ENCODE measurements around the gene SLC36A3.

DNA sequence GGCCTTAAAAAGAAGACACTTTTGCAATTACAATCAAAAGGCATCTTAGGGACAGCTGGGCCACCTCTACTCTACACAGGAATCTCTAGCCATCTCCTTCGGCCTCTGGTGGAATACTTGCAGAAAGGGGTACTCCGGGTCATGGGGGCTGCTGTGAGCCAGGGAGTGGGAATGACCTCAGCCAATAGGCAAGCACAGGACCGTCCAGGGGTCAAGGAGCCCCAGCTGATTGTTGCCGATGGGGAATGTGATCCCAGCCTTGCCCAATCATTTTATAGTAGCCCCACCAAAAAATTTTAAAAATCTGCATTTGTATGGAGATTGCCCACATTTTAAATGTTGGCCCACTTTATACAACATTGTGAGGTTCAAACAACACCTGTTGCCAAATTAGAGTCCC, 16.9 kb upstream of the SLC36A3 start:
- TF ChIP-seq, protein P1, sequence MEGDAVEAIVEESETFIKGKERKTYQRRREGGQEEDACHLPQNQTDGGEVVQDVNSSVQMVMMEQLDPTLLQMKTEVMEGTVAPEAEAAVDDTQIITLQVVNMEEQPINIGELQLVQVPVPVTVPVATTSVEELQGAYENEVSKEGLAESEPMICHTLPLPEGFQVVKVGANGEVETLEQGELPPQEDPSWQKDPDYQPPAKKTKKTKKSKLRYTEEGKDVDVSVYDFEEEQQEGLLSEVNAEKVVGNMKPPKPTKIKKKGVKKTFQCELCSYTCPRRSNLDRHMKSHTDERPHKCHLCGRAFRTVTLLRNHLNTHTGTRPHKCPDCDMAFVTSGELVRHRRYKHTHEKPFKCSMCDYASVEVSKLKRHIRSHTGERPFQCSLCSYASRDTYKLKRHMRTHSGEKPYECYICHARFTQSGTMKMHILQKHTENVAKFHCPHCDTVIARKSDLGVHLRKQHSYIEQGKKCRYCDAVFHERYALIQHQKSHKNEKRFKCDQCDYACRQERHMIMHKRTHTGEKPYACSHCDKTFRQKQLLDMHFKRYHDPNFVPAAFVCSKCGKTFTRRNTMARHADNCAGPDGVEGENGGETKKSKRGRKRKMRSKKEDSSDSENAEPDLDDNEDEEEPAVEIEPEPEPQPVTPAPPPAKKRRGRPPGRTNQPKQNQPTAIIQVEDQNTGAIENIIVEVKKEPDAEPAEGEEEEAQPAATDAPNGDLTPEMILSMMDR (IDR thresholded peaks at IDR 0.05; ENCODE audit: low read length) = no peak
- TF ChIP-seq EZH2phosphoT487 (IDR thresholded peaks at IDR 0.05; ENCODE audit: low read length) = no peak
